ENCODE data around the gene PAGE5.

PAGE5 gene

DNA sequence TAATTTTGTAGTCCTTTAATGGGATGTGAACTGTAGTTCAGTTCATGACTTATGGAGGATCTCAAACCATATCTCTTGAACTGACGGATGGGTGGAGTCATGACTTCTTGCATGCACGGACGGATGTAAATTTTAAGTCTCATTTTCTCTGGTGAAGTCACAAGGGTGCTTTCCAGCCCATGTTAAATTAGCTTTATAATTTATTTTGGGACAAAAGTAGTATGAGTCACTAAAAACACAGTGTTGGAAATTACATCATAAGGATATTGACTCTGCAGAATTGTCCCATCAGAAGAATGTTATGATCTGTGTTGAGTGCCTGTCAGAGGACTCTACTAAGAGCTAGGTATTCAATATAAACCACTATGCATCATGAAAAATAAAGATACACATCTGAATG, 6.8 kb upstream of the PAGE5 start (continued):
- no peak for TF ChIP-seq YY2 (tag by site-specific recombination; IDR thresholded peaks at IDR 0.05)

DNA sequence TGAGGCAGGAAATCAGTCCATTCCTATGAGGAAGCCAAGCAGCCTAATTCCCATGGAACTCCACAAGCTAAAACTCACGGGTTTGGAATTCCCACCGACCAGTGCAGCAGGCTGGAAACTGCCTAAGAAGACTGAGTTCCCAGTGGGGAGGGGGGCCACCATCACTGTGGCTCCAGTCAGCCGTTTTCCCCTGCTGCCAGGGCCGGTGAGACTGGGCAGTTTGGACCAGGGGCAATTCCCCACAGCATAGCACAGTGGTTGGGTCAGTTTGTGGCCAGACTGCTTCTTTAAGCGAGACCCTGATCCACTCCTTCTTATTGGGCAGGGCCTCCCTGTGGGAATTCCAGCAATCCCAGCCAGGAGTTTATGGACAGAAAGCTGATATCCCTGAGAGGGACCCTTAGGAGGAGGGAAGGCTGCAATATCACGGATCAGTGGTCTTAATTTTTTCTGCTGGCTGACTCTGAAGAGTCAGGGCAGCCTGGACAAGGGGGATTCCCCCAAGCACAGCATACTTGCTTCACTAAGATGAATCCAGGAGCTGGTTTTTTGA, 20.7 kb downstream of the PAGE5 start:
- POLR2A ChIA-PET: no interaction called here
- TF ChIP-seq MZF1 (tag by site-specific recombination; IDR thresholded peaks at IDR 0.05; ENCODE audit: borderline replicate concordance): no peak
- TF ChIP-seq ZNF623 (tag by site-specific recombination; IDR thresholded peaks at IDR 0.05): no peak
- TF ChIP-seq, protein P1, sequence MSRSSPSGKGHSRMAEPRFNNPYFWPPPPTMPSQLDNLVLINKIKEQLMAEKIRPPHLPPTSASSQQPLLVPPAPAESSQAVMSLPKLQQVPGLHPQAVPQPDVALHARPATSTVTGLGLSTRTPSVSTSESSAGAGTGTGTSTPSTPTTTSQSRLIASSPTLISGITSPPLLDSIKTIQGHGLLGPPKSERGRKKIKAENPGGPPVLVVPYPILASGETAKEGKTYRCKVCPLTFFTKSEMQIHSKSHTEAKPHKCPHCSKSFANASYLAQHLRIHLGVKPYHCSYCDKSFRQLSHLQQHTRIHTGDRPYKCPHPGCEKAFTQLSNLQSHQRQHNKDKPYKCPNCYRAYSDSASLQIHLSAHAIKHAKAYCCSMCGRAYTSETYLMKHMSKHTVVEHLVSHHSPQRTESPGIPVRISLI (tag by site-specific recombination; IDR thresholded peaks at IDR 0.05): no peak
- TF ChIP-seq, protein P2, sequence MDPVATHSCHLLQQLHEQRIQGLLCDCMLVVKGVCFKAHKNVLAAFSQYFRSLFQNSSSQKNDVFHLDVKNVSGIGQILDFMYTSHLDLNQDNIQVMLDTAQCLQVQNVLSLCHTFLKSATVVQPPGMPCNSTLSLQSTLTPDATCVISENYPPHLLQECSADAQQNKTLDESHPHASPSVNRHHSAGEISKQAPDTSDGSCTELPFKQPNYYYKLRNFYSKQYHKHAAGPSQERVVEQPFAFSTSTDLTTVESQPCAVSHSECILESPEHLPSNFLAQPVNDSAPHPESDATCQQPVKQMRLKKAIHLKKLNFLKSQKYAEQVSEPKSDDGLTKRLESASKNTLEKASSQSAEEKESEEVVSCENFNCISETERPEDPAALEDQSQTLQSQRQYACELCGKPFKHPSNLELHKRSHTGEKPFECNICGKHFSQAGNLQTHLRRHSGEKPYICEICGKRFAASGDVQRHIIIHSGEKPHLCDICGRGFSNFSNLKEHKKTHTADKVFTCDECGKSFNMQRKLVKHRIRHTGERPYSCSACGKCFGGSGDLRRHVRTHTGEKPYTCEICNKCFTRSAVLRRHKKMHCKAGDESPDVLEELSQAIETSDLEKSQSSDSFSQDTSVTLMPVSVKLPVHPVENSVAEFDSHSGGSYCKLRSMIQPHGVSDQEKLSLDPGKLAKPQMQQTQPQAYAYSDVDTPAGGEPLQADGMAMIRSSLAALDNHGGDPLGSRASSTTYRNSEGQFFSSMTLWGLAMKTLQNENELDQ (tag by site-specific recombination; IDR thresholded peaks at IDR 0.05; ENCODE audit: low read depth): no peak
- TF ChIP-seq GFI1B (tag by site-specific recombination; IDR thresholded peaks at IDR 0.05): no peak
- TF ChIP-seq, protein P3, sequence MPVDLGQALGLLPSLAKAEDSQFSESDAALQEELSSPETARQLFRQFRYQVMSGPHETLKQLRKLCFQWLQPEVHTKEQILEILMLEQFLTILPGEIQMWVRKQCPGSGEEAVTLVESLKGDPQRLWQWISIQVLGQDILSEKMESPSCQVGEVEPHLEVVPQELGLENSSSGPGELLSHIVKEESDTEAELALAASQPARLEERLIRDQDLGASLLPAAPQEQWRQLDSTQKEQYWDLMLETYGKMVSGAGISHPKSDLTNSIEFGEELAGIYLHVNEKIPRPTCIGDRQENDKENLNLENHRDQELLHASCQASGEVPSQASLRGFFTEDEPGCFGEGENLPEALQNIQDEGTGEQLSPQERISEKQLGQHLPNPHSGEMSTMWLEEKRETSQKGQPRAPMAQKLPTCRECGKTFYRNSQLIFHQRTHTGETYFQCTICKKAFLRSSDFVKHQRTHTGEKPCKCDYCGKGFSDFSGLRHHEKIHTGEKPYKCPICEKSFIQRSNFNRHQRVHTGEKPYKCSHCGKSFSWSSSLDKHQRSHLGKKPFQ (tag by site-specific recombination; IDR thresholded peaks at IDR 0.05): no peak
- no peak for TF ChIP-seq ZNF521 (tag by site-specific recombination; IDR thresholded peaks at IDR 0.05)
- no peak for TF ChIP-seq ZNF121 (tag by site-specific recombination; IDR thresholded peaks at IDR 0.05)
- TF ChIP-seq ZNF394 (tag by site-specific recombination; IDR thresholded peaks at IDR 0.05; ENCODE audit: borderline replicate concordance): no peak
- TF ChIP-seq PRDM1 (tag by site-specific recombination; IDR thresholded peaks at IDR 0.05): no peak
- TF ChIP-seq, protein P4, sequence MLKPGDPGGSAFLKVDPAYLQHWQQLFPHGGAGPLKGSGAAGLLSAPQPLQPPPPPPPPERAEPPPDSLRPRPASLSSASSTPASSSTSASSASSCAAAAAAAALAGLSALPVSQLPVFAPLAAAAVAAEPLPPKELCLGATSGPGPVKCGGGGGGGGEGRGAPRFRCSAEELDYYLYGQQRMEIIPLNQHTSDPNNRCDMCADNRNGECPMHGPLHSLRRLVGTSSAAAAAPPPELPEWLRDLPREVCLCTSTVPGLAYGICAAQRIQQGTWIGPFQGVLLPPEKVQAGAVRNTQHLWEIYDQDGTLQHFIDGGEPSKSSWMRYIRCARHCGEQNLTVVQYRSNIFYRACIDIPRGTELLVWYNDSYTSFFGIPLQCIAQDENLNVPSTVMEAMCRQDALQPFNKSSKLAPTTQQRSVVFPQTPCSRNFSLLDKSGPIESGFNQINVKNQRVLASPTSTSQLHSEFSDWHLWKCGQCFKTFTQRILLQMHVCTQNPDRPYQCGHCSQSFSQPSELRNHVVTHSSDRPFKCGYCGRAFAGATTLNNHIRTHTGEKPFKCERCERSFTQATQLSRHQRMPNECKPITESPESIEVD (tag by site-specific recombination; IDR thresholded peaks at IDR 0.05): no peak
- no peak for TF ChIP-seq ZNF266 (tag by site-specific recombination; IDR thresholded peaks at IDR 0.05; ENCODE audit: low read depth)
- TF ChIP-seq ZNF335 (tag by site-specific recombination; conservative IDR thresholded peaks at IDR 0.05): no peak
- TF ChIP-seq, protein P5, sequence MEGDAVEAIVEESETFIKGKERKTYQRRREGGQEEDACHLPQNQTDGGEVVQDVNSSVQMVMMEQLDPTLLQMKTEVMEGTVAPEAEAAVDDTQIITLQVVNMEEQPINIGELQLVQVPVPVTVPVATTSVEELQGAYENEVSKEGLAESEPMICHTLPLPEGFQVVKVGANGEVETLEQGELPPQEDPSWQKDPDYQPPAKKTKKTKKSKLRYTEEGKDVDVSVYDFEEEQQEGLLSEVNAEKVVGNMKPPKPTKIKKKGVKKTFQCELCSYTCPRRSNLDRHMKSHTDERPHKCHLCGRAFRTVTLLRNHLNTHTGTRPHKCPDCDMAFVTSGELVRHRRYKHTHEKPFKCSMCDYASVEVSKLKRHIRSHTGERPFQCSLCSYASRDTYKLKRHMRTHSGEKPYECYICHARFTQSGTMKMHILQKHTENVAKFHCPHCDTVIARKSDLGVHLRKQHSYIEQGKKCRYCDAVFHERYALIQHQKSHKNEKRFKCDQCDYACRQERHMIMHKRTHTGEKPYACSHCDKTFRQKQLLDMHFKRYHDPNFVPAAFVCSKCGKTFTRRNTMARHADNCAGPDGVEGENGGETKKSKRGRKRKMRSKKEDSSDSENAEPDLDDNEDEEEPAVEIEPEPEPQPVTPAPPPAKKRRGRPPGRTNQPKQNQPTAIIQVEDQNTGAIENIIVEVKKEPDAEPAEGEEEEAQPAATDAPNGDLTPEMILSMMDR (tag by site-specific recombination; IDR thresholded peaks at IDR 0.05): no peak
- no peak for TF ChIP-seq ZNF549 (tag by site-specific recombination; IDR thresholded peaks at IDR 0.05)
- TF ChIP-seq ZNF138 (tag by site-specific recombination; IDR thresholded peaks at IDR 0.05; ENCODE audit: borderline replicate concordance): no peak
- no peak for TF ChIP-seq ZNF184 (tag by site-specific recombination; IDR thresholded peaks at IDR 0.05)
- no peak for TF ChIP-seq ZNF560 (tag by site-specific recombination; IDR thresholded peaks at IDR 0.05; ENCODE audit: borderline replicate concordance)

More for the DNA sequence above, 20.7 kb downstream of the PAGE5 start:
- CTCF ChIA-PET: interaction anchor here (0.6 kb wide), 1 partner anchor 69 kb away, joined by 3 read pairs; no protein-coding TSS in a partner anchor
- no peak overlapping the region for H3K27ac ChIP-seq (ENCODE audit: extremely low read depth, low read depth, low read length)
- H3K4me1 ChIP-seq (ENCODE audit: control insufficient read depth, insufficient read depth, low read length): no peaks in the 10 kb centered on the region
- no peak overlapping the region for H3K4me3 ChIP-seq (ENCODE audit: low read depth, low read length)
- H3K9me3 ChIP-seq (ENCODE audit: control insufficient read depth, insufficient read depth, low read depth, low read length): no peaks in the 10 kb centered on the region
- H3K36me3 ChIP-seq (ENCODE audit: control insufficient read depth in 2 of 2, insufficient read depth in 1 of 2, low read length in 2 of 2): no peaks in the 10 kb centered on the region

All from HEK293 (cell line).